Natural killer cell treated with Interleukin-12 subunit alpha and Interleukin-12 subunit beta and Interleukin-15 and Interleukin-18, amount 100 ng/mL, for 72 hours (primary cell): ENCODE measurements around the gene RGS3. TPM values are rescaled to one million over a fixed set of nuclear protein-coding genes. Genes with fewer than 3 reads are reported as not detected.

ENCODE experiments used
- ATAC-seq, 2 donors: fragments of 150-1000 bp; cut with Tn5 transposase in 1 of 2; sonication (Bioruptor Pico), chemical (Tn5 transposase) in 1 of 2; 2 replicates each; pipeline ENCODE4 v1.10.0; 2021
- DNase-seq: peaks from one replicate; pipeline ENCODE4 v3.0.0; 2022; ENCODE audit warnings: low spot score
- H3K27ac Mint-ChIP-seq, 2 donors: 1 replicate in 1 of 2; 2 replicates in 1 of 2; pipeline ENCODE4 v1.8.0; 2022; ENCODE audit warnings: mixed read lengths in 2 of 2, mild to moderate bottlenecking in 1 of 2, moderate library complexity in 1 of 2
- H3K27me3 Mint-ChIP-seq, 2 donors: 1 replicate in 1 of 2; 2 replicates in 1 of 2; pipeline ENCODE4 v1.8.0; 2022; ENCODE audit warnings: mixed read lengths in 2 of 2
- H3K36me3 Mint-ChIP-seq: one replicate; pipeline ENCODE4 v1.8.0; 2022; ENCODE audit warnings: mixed read lengths
- H3K4me1 Mint-ChIP-seq, 2 donors: 1 replicate in 1 of 2; 2 replicates in 1 of 2; pipeline ENCODE4 v1.8.0; 2022; ENCODE audit warnings: low read depth in 2 of 2, mixed read lengths in 2 of 2, mild to moderate bottlenecking in 1 of 2
- H3K4me3 Mint-ChIP-seq: one replicate; pipeline ENCODE4 v1.8.0; 2022; ENCODE audit warnings: mixed read lengths
- H3K9me3 Mint-ChIP-seq: 2 replicates; pipeline ENCODE4 v1.8.0; 2022; ENCODE audit warnings: mixed read lengths
- total RNA-seq, 2 donors: library from RNA; stranded (reverse); gene quantifications; one replicate each; pipeline ENCODE4 v1.2.3, GENCODE V29; 2022

Gene RGS3
- total RNA-seq, 2 donors from 2014 or later: 71.7 to 144 TPM

GRCh38 chr9:113612828-113613227 lies 149.3 kb downstream of the RGS3 start:
- DNase-seq (peak; percentile 35), ATAC-seq (no peak)
- H3K36me3 Mint-ChIP-seq: no peaks in the 10 kb centered on the region
- peaks cover 0 to 5% of the 10 kb centered on the region in 2 donors for H3K4me1 Mint-ChIP-seq
- no peaks in the 10 kb centered on the region for H3K27me3 Mint-ChIP-seq
- no peak overlapping the region for H3K4me3 Mint-ChIP-seq
- H3K9me3 Mint-ChIP-seq: no peaks in the 10 kb centered on the region
- no peak overlapping the region for H3K27ac Mint-ChIP-seq

GRCh38 chr9:113613815-113614413 lies 150.4 kb downstream of the RGS3 start:
- H3K4me1 Mint-ChIP-seq: peaks cover 0 to 5% of the 10 kb centered on the region in 2 donors
- H3K36me3 Mint-ChIP-seq: no peaks in the 10 kb centered on the region
- peaks cover under 1 to 3% of the 10 kb centered on the region in 2 donors for H3K27me3 Mint-ChIP-seq
- DNase-seq (peak; percentile 2), ATAC-seq (no peak)
- H3K9me3 Mint-ChIP-seq: no peaks in the 10 kb centered on the region
- no peak overlapping the region for H3K27ac Mint-ChIP-seq
- H3K4me3 Mint-ChIP-seq: no peak overlapping the region

- Mint-ChIP-seq H3K9me3 (no peaks in the 10 kb centered on the region), H3K27ac (peak overlapping the region in 1 of 2 donors; percentile 30), H3K4me3 (no peak overlapping the region), H3K4me1 (peaks cover 3 to 5% of the 10 kb centered on the region in 2 donors), H3K36me3 (no peaks in the 10 kb centered on the region), H3K27me3 (peaks cover 5 to 7% of the 10 kb centered on the region in 2 donors)
- ATAC-seq (no peak), DNase-seq (peak; percentile 35)
These were observed 151.5 kb downstream of the RGS3 start for GRCh38 chr9:113614843-113615648.

GRCh38 chr9:113616116-113616515 lies 152.6 kb downstream of the RGS3 start:
- Mint-ChIP-seq H3K36me3 (no peaks in the 10 kb centered on the region), H3K27me3 (peaks cover 5 to 7% of the 10 kb centered on the region in 2 donors), H3K9me3 (no peaks in the 10 kb centered on the region), H3K4me3 (no peak overlapping the region), H3K27ac (no peak overlapping the region), H3K4me1 (peaks cover 3 to 5% of the 10 kb centered on the region in 2 donors)
- DNase-seq (no peak), ATAC-seq (no peak)

GRCh38 chr9:113616621-113617496 lies 153.3 kb downstream of the RGS3 start:
- Mint-ChIP-seq H3K27ac (no peak overlapping the region), H3K4me3 (no peak overlapping the region)
- no peak for ATAC-seq

GRCh38 chr9:113617550-113617949 lies 154.0 kb downstream of the RGS3 start:
- no peak overlapping the region for H3K27ac Mint-ChIP-seq
- H3K4me3 Mint-ChIP-seq: no peak overlapping the region
- H3K9me3 Mint-ChIP-seq: no peaks in the 10 kb centered on the region
- no peaks in the 10 kb centered on the region for H3K36me3 Mint-ChIP-seq
- H3K4me1 Mint-ChIP-seq: peaks cover 3 to 5% of the 10 kb centered on the region in 2 donors
- ATAC-seq (no peak), DNase-seq (no peak)
- H3K27me3 Mint-ChIP-seq: peaks cover 5 to 10% of the 10 kb centered on the region in 2 donors

More at GRCh38 chr9:113616621-113617496, 153.3 kb downstream of the RGS3 start:
- Mint-ChIP-seq H3K27me3 (peaks cover 5 to 9% of the 10 kb centered on the region in 2 donors), H3K36me3 (no peaks in the 10 kb centered on the region), H3K4me1 (peaks cover 3 to 5% of the 10 kb centered on the region in 2 donors), H3K9me3 (no peaks in the 10 kb centered on the region)
- DNase-seq: no peak

- H3K27me3 Mint-ChIP-seq: peaks cover 5 to 10% of the 10 kb centered on the region in 2 donors
- no peak overlapping the region for H3K27ac Mint-ChIP-seq
- no peak for DNase-seq
- no peaks in the 10 kb centered on the region for H3K9me3 Mint-ChIP-seq
- ATAC-seq: no peak
- H3K36me3 Mint-ChIP-seq: no peaks in the 10 kb centered on the region
- no peak overlapping the region for H3K4me3 Mint-ChIP-seq
- peaks cover 3 to 5% of the 10 kb centered on the region in 2 donors for H3K4me1 Mint-ChIP-seq
These were observed 155.4 kb downstream of the RGS3 start for GRCh38 chr9:113618836-113619490.

- ATAC-seq (no peak), DNase-seq (no peak)
- no peak overlapping the region for H3K4me3 Mint-ChIP-seq
- no peak overlapping the region for H3K27ac Mint-ChIP-seq
- H3K4me1 Mint-ChIP-seq: peaks cover 3 to 5% of the 10 kb centered on the region in 2 donors
- H3K9me3 Mint-ChIP-seq: no peaks in the 10 kb centered on the region
- no peaks in the 10 kb centered on the region for H3K36me3 Mint-ChIP-seq
- H3K27me3 Mint-ChIP-seq: peaks cover 5 to 10% of the 10 kb centered on the region in 2 donors
These were observed 156.2 kb downstream of the RGS3 start for GRCh38 chr9:113619491-113620376.

- Mint-ChIP-seq H3K27ac (no peak overlapping the region), H3K36me3 (no peaks in the 10 kb centered on the region), H3K9me3 (no peaks in the 10 kb centered on the region), H3K4me3 (no peak overlapping the region), H3K4me1 (peaks cover 3 to 5% of the 10 kb centered on the region in 2 donors), H3K27me3 (peaks cover 5 to 10% of the 10 kb centered on the region in 2 donors)
- DNase-seq (no peak), ATAC-seq (peak in 1 of 2 donors; percentile 31)
These were observed 157.0 kb downstream of the RGS3 start for GRCh38 chr9:113620377-113621161.

- ATAC-seq (no peak), DNase-seq (no peak)
- no peaks in the 10 kb centered on the region for H3K36me3 Mint-ChIP-seq
- H3K4me1 Mint-ChIP-seq: peaks cover 3 to 5% of the 10 kb centered on the region in 2 donors
- H3K9me3 Mint-ChIP-seq: no peaks in the 10 kb centered on the region
- no peak overlapping the region for H3K27ac Mint-ChIP-seq
- H3K4me3 Mint-ChIP-seq: no peak overlapping the region
- peaks cover 5 to 10% of the 10 kb centered on the region in 2 donors for H3K27me3 Mint-ChIP-seq
These were observed 157.8 kb downstream of the RGS3 start for GRCh38 chr9:113621309-113621791.

GRCh38 chr9:113621980-113622379 lies 158.5 kb downstream of the RGS3 start:
- DNase-seq (no peak), ATAC-seq (no peak)
- no peaks in the 10 kb centered on the region for H3K9me3 Mint-ChIP-seq
- H3K27ac Mint-ChIP-seq: no peak overlapping the region
- H3K4me1 Mint-ChIP-seq: peaks cover 3 to 5% of the 10 kb centered on the region in 2 donors
- no peak overlapping the region for H3K4me3 Mint-ChIP-seq
- no peaks in the 10 kb centered on the region for H3K36me3 Mint-ChIP-seq
- peaks cover 5 to 10% of the 10 kb centered on the region in 2 donors for H3K27me3 Mint-ChIP-seq
